ENCODE results near the gene LPAR3. TPM values are rescaled to one million over a fixed set of nuclear protein-coding genes. Genes with fewer than 3 reads are reported as not detected.

LPAR3 gene
- total RNA-seq, 1 experiment from 2014 or later: 0.13 TPM

DNA sequence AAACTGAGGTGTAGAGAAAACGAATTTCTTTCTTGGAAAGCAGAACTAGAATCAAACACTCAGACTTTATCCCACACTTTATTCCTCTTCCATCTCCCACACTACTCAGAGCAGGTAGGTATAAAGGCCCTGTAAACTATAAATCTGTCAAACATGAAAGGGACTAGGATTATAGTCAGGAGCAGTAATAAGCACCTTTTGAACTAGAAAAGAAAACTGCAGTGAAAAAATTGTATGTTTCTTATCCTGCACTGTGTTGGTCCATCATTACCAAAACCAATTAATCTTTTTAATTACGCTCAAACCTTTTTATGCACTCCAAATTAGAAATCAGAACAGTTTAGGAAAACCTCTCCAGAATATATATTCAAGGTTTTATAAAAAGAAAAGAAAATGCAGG is 47.6 kb downstream of the LPAR3 start:
- ChIA-PET POLR2A (ENCODE audit: low non-redundant PET) (no interaction called here), CTCF (interaction anchor here (1.0 kb wide), 1 partner anchor 100 kb away, joined by 3 read pairs; no protein-coding TSS in a partner anchor)
- no peaks in the 10 kb centered on the region for H3K4me1 ChIP-seq (ENCODE audit: insufficient read depth, low read length, poor library complexity, severe bottlenecking)
- DNase-seq (ENCODE audit: low spot score): no peak
- no peak for TF ChIP-seq EZH2 (IDR thresholded peaks at IDR 0.05; ENCODE audit: borderline replicate concordance, low read depth, low read length, poor library complexity, severe bottlenecking)
- TF ChIP-seq, protein P1, sequence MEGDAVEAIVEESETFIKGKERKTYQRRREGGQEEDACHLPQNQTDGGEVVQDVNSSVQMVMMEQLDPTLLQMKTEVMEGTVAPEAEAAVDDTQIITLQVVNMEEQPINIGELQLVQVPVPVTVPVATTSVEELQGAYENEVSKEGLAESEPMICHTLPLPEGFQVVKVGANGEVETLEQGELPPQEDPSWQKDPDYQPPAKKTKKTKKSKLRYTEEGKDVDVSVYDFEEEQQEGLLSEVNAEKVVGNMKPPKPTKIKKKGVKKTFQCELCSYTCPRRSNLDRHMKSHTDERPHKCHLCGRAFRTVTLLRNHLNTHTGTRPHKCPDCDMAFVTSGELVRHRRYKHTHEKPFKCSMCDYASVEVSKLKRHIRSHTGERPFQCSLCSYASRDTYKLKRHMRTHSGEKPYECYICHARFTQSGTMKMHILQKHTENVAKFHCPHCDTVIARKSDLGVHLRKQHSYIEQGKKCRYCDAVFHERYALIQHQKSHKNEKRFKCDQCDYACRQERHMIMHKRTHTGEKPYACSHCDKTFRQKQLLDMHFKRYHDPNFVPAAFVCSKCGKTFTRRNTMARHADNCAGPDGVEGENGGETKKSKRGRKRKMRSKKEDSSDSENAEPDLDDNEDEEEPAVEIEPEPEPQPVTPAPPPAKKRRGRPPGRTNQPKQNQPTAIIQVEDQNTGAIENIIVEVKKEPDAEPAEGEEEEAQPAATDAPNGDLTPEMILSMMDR (conservative IDR thresholded peaks at IDR 0.05; ENCODE audit: low read depth, low read length): no peak
- no TSS peak for BruUV-seq (replicated peaks)
- intact Hi-C loops (cut with micrococcal nuclease; ENCODE audit: unreplicated experiment): no loop called here
- peaks cover 20% of the 10 kb centered on the region for H3K27me3 ChIP-seq (replicated peaks; ENCODE audit: insufficient read depth, low read depth, low read length, poor library complexity)
- H3K36me3 ChIP-seq (ENCODE audit: insufficient read depth, low read length, poor library complexity, severe bottlenecking): no peaks in the 10 kb centered on the region
- no peak overlapping the region for H3K27ac ChIP-seq (ENCODE audit: low read depth, low read length, poor library complexity, severe bottlenecking)
- no peaks in the 10 kb centered on the region for H3K9me3 ChIP-seq (ENCODE audit: low read depth, low read length, poor library complexity, severe bottlenecking)
- H3K4me3 ChIP-seq (ENCODE audit: low read depth, low read length, poor library complexity, severe bottlenecking): no peak overlapping the region

DNA sequence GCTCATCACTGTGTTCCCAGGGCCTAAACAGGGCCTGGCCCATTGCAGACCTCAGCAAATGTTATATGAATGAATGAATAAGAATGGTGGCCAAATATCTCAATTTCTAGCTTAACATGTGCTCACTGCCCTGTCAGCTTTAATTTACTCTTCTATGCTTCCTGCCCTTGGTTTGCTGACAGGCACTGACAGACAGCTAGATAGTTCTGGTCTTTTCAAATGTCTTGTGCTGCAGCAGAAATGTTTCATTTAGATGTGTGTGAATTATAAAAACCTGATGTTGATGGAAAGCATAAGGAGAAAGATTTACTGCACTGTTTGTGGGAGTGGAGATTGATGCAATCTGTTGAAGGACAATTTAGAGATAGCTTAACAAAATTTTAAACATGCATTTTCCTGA is 48.9 kb downstream of the LPAR3 start:
- POLR2A ChIA-PET (ENCODE audit: low non-redundant PET): interaction anchor here (0.6 kb wide), 1 partner anchor 719 kb away, joined by 9 read pairs; no protein-coding TSS in a partner anchor
- no peak for DNase-seq (ENCODE audit: low spot score)
- intact Hi-C loops (cut with micrococcal nuclease; ENCODE audit: unreplicated experiment): no loop called here
- peaks cover 20% of the 10 kb centered on the region for H3K27me3 ChIP-seq (replicated peaks; ENCODE audit: insufficient read depth, low read depth, low read length, poor library complexity)
- H3K36me3 ChIP-seq (ENCODE audit: insufficient read depth, low read length, poor library complexity, severe bottlenecking): no peaks in the 10 kb centered on the region
- BruUV-seq (replicated peaks): no TSS peak
- CTCF ChIA-PET: no interaction called here
- H3K4me3 ChIP-seq (ENCODE audit: low read depth, low read length, poor library complexity, severe bottlenecking): no peak overlapping the region
- TF ChIP-seq, protein P1 (conservative IDR thresholded peaks at IDR 0.05; ENCODE audit: low read depth, low read length): no peak
- TF ChIP-seq EZH2 (IDR thresholded peaks at IDR 0.05; ENCODE audit: borderline replicate concordance, low read depth, low read length, poor library complexity, severe bottlenecking): no peak
- H3K4me1 ChIP-seq (ENCODE audit: insufficient read depth, low read length, poor library complexity, severe bottlenecking): no peaks in the 10 kb centered on the region
- no peaks in the 10 kb centered on the region for H3K9me3 ChIP-seq (ENCODE audit: low read depth, low read length, poor library complexity, severe bottlenecking)
- H3K27ac ChIP-seq (ENCODE audit: low read depth, low read length, poor library complexity, severe bottlenecking): no peak overlapping the region

DNA sequence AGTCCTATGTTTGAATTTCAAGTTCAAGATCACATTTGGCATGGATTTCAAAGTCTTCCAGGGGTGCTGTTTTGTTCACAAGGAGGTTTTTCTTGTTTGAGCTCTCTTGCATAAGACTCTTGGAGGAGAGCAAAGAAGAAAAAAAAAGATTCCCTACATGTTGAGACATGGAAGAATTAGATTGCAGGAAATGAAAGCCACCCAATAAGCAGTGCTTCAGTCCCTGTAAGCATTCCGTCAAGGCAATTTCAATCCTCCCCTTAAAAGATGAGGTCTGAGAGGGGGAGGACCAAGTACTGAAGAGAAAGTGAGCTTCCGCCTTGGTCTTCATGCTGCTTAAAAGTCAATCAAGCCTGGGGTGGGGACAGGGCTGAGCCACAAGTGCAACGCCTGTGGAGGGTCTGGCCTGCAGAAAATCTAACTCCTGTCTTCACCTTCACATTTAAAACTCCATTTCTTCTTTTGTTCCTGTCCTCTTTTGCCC is 50.2 kb downstream of the LPAR3 start:
- H3K4me1 ChIP-seq (ENCODE audit: insufficient read depth, low read length, poor library complexity, severe bottlenecking): no peaks in the 10 kb centered on the region
- CTCF ChIA-PET: no interaction called here
- no peak overlapping the region for H3K27ac ChIP-seq (ENCODE audit: low read depth, low read length, poor library complexity, severe bottlenecking)
- no peaks in the 10 kb centered on the region for H3K9me3 ChIP-seq (ENCODE audit: low read depth, low read length, poor library complexity, severe bottlenecking)
- BruUV-seq (replicated peaks): no TSS peak
- no peaks in the 10 kb centered on the region for H3K36me3 ChIP-seq (ENCODE audit: insufficient read depth, low read length, poor library complexity, severe bottlenecking)
- H3K27me3 ChIP-seq (replicated peaks; ENCODE audit: insufficient read depth, low read depth, low read length, poor library complexity): peaks cover 20% of the 10 kb centered on the region
- intact Hi-C loops (cut with micrococcal nuclease; ENCODE audit: unreplicated experiment): no loop called here
- no peak overlapping the region for H3K4me3 ChIP-seq (ENCODE audit: low read depth, low read length, poor library complexity, severe bottlenecking)
- POLR2A ChIA-PET (ENCODE audit: low non-redundant PET): no interaction called here
- peak; percentile 9 for DNase-seq (ENCODE audit: low spot score)
- TF ChIP-seq, protein P1 (conservative IDR thresholded peaks at IDR 0.05; ENCODE audit: low read depth, low read length): no peak
- no peak for TF ChIP-seq EZH2 (IDR thresholded peaks at IDR 0.05; ENCODE audit: borderline replicate concordance, low read depth, low read length, poor library complexity, severe bottlenecking)

All from A673 (cell line).